HepG2 (cell line): ENCODE measurements around the gene CGNL1.

Experiments used
- BRCA1 ChIP-seq: sonication (generic); formaldehyde crosslinking; IDR thresholded peaks from 2 replicates; pipeline ENCODE4 v1.4.0; 2020; ENCODE audit warnings: missing genetic modification reagents
- NFYB ChIP-seq: sonication (generic); formaldehyde crosslinking; IDR thresholded peaks from 2 replicates; pipeline ENCODE4 v1.4.0; 2020; ENCODE audit warnings: missing genetic modification reagents
- NR1H2 ChIP-seq: sonication (generic); formaldehyde crosslinking; IDR thresholded peaks from 2 replicates; pipeline ENCODE4 v1.8.1; 2022; ENCODE audit warnings: low read depth, missing genetic modification reagents, borderline replicate concordance
- POLR2A ChIP-seq, 2 experiments: IDR thresholded peaks; 2 replicates each; pipeline ENCODE4 v1.6.1; 2011; ENCODE audit warnings: low read depth in 2 of 2, low read length in 2 of 2, mild to moderate bottlenecking in 1 of 2, moderate library complexity in 1 of 2; ENCODE audit not compliant: insufficient read depth in 1 of 2
- RBM39 ChIP-seq: fragments of 200-400 bp; formaldehyde crosslinking; IDR thresholded peaks from one replicate; pipeline ENCODE4 v1.6.1; 2018; ENCODE audit warnings: antibody characterized with exemption, mild to moderate bottlenecking, low read depth, low read length; ENCODE audit not compliant: poor library complexity, severe bottlenecking
- TEAD2 ChIP-seq: sonication (generic); formaldehyde crosslinking; IDR thresholded peaks from 2 replicates; pipeline ENCODE4 v1.9.0; 2021; ENCODE audit warnings: missing genetic modification reagents
- ZFP41 ChIP-seq: sonication (generic); formaldehyde crosslinking; IDR thresholded peaks from 2 replicates; pipeline ENCODE4 v1.4.0; 2020; ENCODE audit warnings: mild to moderate bottlenecking, missing genetic modification reagents, borderline replicate concordance
- ZNF224 ChIP-seq: sonication (generic); formaldehyde crosslinking; IDR thresholded peaks from 2 replicates; pipeline ENCODE4 v1.5.0; 2020; ENCODE audit warnings: mild to moderate bottlenecking, missing genetic modification reagents
- ZNF350 ChIP-seq: sonication (generic); formaldehyde crosslinking; IDR thresholded peaks from 2 replicates; pipeline ENCODE4 v1.4.0; 2020; ENCODE audit warnings: mild to moderate bottlenecking, low read depth, missing genetic modification reagents, borderline replicate concordance

GRCh38 chr15:57502116-57502515, 125.8 kb downstream of the CGNL1 start:
- no peak for TF ChIP-seq POLR2A (IDR thresholded peaks at IDR 0.05; ENCODE audit: insufficient read depth in 1 of 2, low read depth in 2 of 2, low read length in 2 of 2)
- TF ChIP-seq ZNF224 (CRISPR knock-in tag), result no peak
- no peak for TF ChIP-seq NFYB
- TF ChIP-seq TEAD2, result no peak
- TF ChIP-seq BRCA1 (CRISPR knock-in tag), result no peak
- no peak for TF ChIP-seq NR1H2 (CRISPR knock-in tag)
- TF ChIP-seq ZFP41 (CRISPR knock-in tag), result no peak
- TF ChIP-seq RBM39, result no peak
- no peak for TF ChIP-seq ZNF350 (CRISPR knock-in tag)
